OCI-LY7 (cell line): ENCODE measurements around the gene SOBP. TPM values are rescaled to one million over a fixed set of nuclear protein-coding genes. Genes with fewer than 3 reads are reported as not detected.

Experiments used
- BruUV-seq: library from RNA; stranded (reverse); fragments of 400-500 nt; replicated peaks from 2 replicates; lab custom pipeline; 2021; lab: Mats Ljungman, UMichigan
- CTCF ChIA-PET: fragments of 300-600 bp; sonication (Branson Sonifier 250); formaldehyde crosslinking; loops from one replicate; lab custom pipeline; 2022; ENCODE audit warnings: antibody characterized with exemption; ENCODE audit not compliant: unreplicated experiment; lab: Charles Lee
- POLR2A ChIA-PET: fragments of 300-600 bp; sonication (Branson Sonifier 250); formaldehyde crosslinking; loops from one replicate; lab custom pipeline; 2022; ENCODE audit warnings: antibody characterized with exemption; lab: Charles Lee
- DNase-seq: peaks from one replicate; pipeline ENCODE4 v3.0.0-alpha.2; 2015; ENCODE audit warnings: low spot score
- H2AFZ ChIP-seq: fragments of 200-600 bp; sonication (generic), shearing (Covaris generic); 2 replicates; pipeline ENCODE4 v1.6.1; 2014; ENCODE audit warnings: mild to moderate bottlenecking, antibody characterized with exemption, low read length, moderate library complexity
- H3K27ac ChIP-seq: fragments of 200-600 bp; sonication (generic); 2 replicates; pipeline ENCODE4 v1.5.1; 2014; ENCODE audit warnings: mixed run types, low read depth, mild to moderate bottlenecking, moderate library complexity, low read length, inconsistent platforms; ENCODE audit not compliant: poor library complexity, severe bottlenecking
- H3K36me3 ChIP-seq: fragments of 200-600 bp; sonication (generic); 2 replicates; pipeline ENCODE4 v1.6.1; 2014; ENCODE audit warnings: mild to moderate bottlenecking, antibody characterized with exemption, low read length, moderate library complexity, mixed read lengths; ENCODE audit not compliant: insufficient read depth
- H3K4me1 ChIP-seq: fragments of 200-600 bp; sonication (generic); 2 replicates; pipeline ENCODE4 v1.5.1; 2014; ENCODE audit warnings: mild to moderate bottlenecking, low read length; ENCODE audit not compliant: insufficient read depth, poor library complexity, severe bottlenecking
- H3K4me2 ChIP-seq: fragments of 200-600 bp; sonication (generic); 2 replicates; pipeline ENCODE4 v1.6.1; 2014; ENCODE audit warnings: mild to moderate bottlenecking, low read length
- H3K4me3 ChIP-seq: fragments of 200-600 bp; sonication (generic); 2 replicates; pipeline ENCODE4 v1.5.1; 2014; ENCODE audit warnings: mild to moderate bottlenecking, low read depth, low read length; ENCODE audit not compliant: poor library complexity, severe bottlenecking
- H3K79me2 ChIP-seq: fragments of 200-600 bp; sonication (generic); 2 replicates; pipeline ENCODE4 v1.6.1; 2016; ENCODE audit warnings: low read depth, mild to moderate bottlenecking, low read length, moderate library complexity, mixed read lengths; ENCODE audit not compliant: insufficient read depth
- H3K9me2 ChIP-seq: fragments of 200-600 bp; sonication (generic); 2 replicates; pipeline ENCODE4 v1.6.1; 2016; ENCODE audit warnings: mild to moderate bottlenecking, low read length, mixed read lengths; ENCODE audit not compliant: insufficient read depth
- H3K9me3 ChIP-seq: fragments of 200-600 bp; sonication (generic); 2 replicates; pipeline ENCODE4 v1.6.1; 2014; ENCODE audit warnings: mild to moderate bottlenecking, mixed run types, low read length, mixed read lengths
- H4K20me1 ChIP-seq: fragments of 200-600 bp; sonication (generic); 2 replicates; pipeline ENCODE4 v1.6.1; 2014; ENCODE audit warnings: mild to moderate bottlenecking, antibody characterized with exemption, low read length, moderate library complexity, mixed read lengths; ENCODE audit not compliant: insufficient read depth
- EZH2phosphoT487 ChIP-seq: fragments of 200-600 bp; sonication (generic); IDR thresholded peaks from 2 replicates; pipeline ENCODE4 v1.6.1; 2018; ENCODE audit warnings: low read depth, borderline replicate concordance, mild to moderate bottlenecking, mixed run types, antibody characterized with exemption, low read length, moderate library complexity, mixed read lengths
- intact Hi-C: fragments of 100-400 bp; cut with micrococcal nuclease; formaldehyde crosslinking; loops from one replicate; pipeline ENCODE4 v1.10.0; 2022; ENCODE audit not compliant: unreplicated experiment
- total RNA-seq, 2 experiments: library from RNA; depleted of rRNA in 1 of 2; stranded (reverse); fragments of >200 nt in 1 of 2; shearing (Covaris generic) in 1 of 2; gene quantifications; 2 replicates each; pipeline ENCODE4 v1.2.3, GENCODE V29; 2014 to 2022
- TF ChIP-seq, protein P1 (sequence below): fragments of 200-600 bp; sonication (generic); conservative IDR thresholded peaks from 2 replicates; pipeline ENCODE4 v1.5.1; 2014; ENCODE audit warnings: mild to moderate bottlenecking, antibody characterized with exemption, low read length, moderate library complexity, mixed read lengths

Gene SOBP
- total RNA-seq, 2 experiments from 2014 or later = 21.5 to 29.4 TPM

DNA sequence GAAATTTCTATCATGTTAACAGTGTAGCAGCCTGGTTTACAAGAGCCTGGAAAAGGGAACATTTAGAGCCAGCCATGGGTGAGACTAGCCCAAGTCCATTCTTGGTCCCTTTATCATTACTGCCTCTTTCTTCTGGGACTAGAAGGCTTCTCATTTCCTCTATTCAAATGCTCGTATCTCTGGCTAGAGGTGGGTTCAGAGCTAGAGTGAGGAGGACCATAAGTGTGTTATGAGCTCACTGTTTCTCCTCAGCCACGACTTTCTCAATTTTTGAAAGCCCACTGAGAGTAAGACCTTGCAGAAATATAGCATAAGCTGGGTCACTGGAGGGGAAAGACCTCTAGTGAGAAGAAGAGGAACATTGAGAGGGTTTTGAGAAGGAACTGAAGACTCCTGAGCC lies 100.0 kb downstream of the SOBP start:
- no peak for DNase-seq
- intact Hi-C loops = no loop called here
- Histone ChIP-seq H3K4me2 (no peak overlapping the region), H3K79me2 (no peaks in the 10 kb centered on the region), H3K9me3 (no peaks in the 10 kb centered on the region), H3K9me2 (no peaks in the 10 kb centered on the region), H3K4me1 (peaks cover 27% of the 10 kb centered on the region), H3K36me3 (peaks cover 66% of the 10 kb centered on the region), H4K20me1 (no peaks in the 10 kb centered on the region), H3K27ac (no peak overlapping the region), H2AFZ (no peak overlapping the region), H3K4me3 (no peak overlapping the region)
- ChIA-PET CTCF (interaction anchor here (0.6 kb wide), 1 partner anchor 309 kb away, joined by 3 read pairs; no protein-coding TSS in a partner anchor), POLR2A (interaction anchor here (0.7 to 4.4 kb wide), 4 partner anchors 10 to 79 kb away, joined by 3 to 21 read pairs (median 4); no protein-coding TSS in a partner anchor)
- TF ChIP-seq EZH2phosphoT487 = no peak
- TF ChIP-seq, protein P1, sequence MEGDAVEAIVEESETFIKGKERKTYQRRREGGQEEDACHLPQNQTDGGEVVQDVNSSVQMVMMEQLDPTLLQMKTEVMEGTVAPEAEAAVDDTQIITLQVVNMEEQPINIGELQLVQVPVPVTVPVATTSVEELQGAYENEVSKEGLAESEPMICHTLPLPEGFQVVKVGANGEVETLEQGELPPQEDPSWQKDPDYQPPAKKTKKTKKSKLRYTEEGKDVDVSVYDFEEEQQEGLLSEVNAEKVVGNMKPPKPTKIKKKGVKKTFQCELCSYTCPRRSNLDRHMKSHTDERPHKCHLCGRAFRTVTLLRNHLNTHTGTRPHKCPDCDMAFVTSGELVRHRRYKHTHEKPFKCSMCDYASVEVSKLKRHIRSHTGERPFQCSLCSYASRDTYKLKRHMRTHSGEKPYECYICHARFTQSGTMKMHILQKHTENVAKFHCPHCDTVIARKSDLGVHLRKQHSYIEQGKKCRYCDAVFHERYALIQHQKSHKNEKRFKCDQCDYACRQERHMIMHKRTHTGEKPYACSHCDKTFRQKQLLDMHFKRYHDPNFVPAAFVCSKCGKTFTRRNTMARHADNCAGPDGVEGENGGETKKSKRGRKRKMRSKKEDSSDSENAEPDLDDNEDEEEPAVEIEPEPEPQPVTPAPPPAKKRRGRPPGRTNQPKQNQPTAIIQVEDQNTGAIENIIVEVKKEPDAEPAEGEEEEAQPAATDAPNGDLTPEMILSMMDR = no peak
- BruUV-seq = no TSS peak

DNA sequence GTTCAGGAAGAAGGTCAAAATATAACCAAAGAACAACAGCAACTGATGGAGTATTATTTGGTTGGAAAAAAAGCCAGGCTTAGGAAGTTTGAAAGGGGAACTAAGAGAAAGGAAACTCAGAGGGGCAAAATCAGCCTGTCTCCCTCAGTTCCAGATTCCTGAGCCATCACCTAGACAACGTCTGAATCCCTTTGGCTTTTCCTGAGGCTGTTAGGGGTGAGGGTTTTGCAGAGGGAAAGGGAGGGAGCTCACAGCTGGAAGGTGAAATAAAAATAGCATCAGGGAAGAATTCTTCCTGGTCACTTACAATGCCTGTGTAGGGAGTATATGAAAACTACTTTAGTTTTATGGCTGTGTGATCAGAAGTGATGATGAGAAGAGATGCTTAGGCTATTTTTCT lies 100.5 kb downstream of the SOBP start:
- H4K20me1 ChIP-seq = no peaks in the 10 kb centered on the region
- intact Hi-C loops = no loop called here

DNA sequence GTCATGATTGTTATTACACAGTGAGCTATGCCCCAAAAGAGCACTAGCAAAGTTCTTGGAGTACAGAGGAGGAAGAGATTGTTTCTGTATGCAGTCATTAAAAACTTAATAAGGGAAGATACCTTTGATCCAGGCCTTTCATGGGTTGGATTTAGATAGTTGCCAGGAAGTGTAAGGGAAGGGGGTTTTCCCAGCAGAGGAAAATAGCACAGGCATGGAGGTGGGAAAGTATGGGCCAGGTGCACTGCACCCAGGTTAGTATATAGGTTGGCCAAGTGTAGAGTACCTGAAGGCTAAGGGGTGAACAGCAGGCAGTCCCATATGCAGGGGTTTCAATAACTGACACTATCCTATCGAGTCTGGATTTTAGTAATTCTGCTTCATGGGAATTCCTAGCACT lies 101.4 kb downstream of the SOBP start:
- ChIA-PET CTCF (no interaction called here), POLR2A (interaction anchor here (0.7 to 1.7 kb wide), 4 partner anchors 8 to 732 kb away, joined by 3 to 7 read pairs (median 4); no protein-coding TSS in a partner anchor)
- Histone ChIP-seq H3K79me2 (no peaks in the 10 kb centered on the region), H4K20me1 (no peaks in the 10 kb centered on the region), H3K4me2 (no peak overlapping the region), H3K4me3 (no peak overlapping the region), H3K27ac (no peak overlapping the region), H3K9me3 (no peaks in the 10 kb centered on the region), H3K9me2 (no peaks in the 10 kb centered on the region), H3K4me1 (peaks cover 27% of the 10 kb centered on the region), H3K36me3 (peaks cover 74% of the 10 kb centered on the region), H2AFZ (no peak overlapping the region)
- no TSS peak for BruUV-seq
- intact Hi-C loops = no loop called here
- no peak for DNase-seq
- no peak for TF ChIP-seq EZH2phosphoT487
- TF ChIP-seq, protein P1 = no peak

More for the DNA sequence above, 100.5 kb downstream of the SOBP start:
- TF ChIP-seq, protein P1 = no peak
- no peak for TF ChIP-seq EZH2phosphoT487
- no peak for DNase-seq
- ChIA-PET POLR2A (interaction anchor here (0.7 to 1.4 kb wide), 3 partner anchors 12 to 80 kb away, joined by 3 to 4 read pairs (median 4); no protein-coding TSS in a partner anchor), CTCF (no interaction called here)
- peaks cover 27% of the 10 kb centered on the region for H3K4me1 ChIP-seq
- no peaks in the 10 kb centered on the region for H3K9me2 ChIP-seq
- peaks cover 67% of the 10 kb centered on the region for H3K36me3 ChIP-seq
- H3K4me3 ChIP-seq = no peak overlapping the region
- no peak overlapping the region for H3K4me2 ChIP-seq
- H3K9me3 ChIP-seq = no peaks in the 10 kb centered on the region
- no peak overlapping the region for H2AFZ ChIP-seq
- H3K79me2 ChIP-seq = no peaks in the 10 kb centered on the region
- H3K27ac ChIP-seq = no peak overlapping the region
- no TSS peak for BruUV-seq
